COLO668 (cell line): ENCODE results near the gene SEL1L3.
A peak's percentile ranks its signal among the peaks of the same experiment; 100 is the strongest.

Experiments used
- DNase-seq: peaks from one replicate; lab custom pipeline; 2025; ENCODE audit not compliant: unreplicated experiment; lab: John Stamatoyannopoulos, UW

Gene SEL1L3

GRCh38 chr4:25857403-25857802 is 5.4 kb downstream of the SEL1L3 start:
- no peak for DNase-seq

GRCh38 chr4:25856756-25857155 is 6.0 kb downstream of the SEL1L3 start:
- no peak for DNase-seq

GRCh38 chr4:25852103-25852502 is 10.7 kb downstream of the SEL1L3 start:
- no peak for DNase-seq

GRCh38 chr4:25847329-25847728 is 15.5 kb downstream of the SEL1L3 start:
- DNase-seq, result no peak

GRCh38 chr4:25845841-25846653 is 16.7 kb downstream of the SEL1L3 start:
- DNase-seq, result no peak

- DNase-seq, result no peak
These were observed 17.7 kb downstream of the SEL1L3 start for GRCh38 chr4:25844961-25845712.

- no peak for DNase-seq
These were observed 19.3 kb downstream of the SEL1L3 start for GRCh38 chr4:25843340-25844097.

- no peak for DNase-seq
These were observed 20.5 kb downstream of the SEL1L3 start for GRCh38 chr4:25842229-25842845.

GRCh38 chr4:25839687-25840086 is 23.1 kb downstream of the SEL1L3 start:
- DNase-seq, result no peak

- no peak for DNase-seq
These were observed 23.6 kb downstream of the SEL1L3 start for GRCh38 chr4:25839233-25839632.

GRCh38 chr4:25838526-25838925 is 24.3 kb downstream of the SEL1L3 start:
- DNase-seq, result no peak

GRCh38 chr4:25837107-25837506 is 25.7 kb downstream of the SEL1L3 start:
- no peak for DNase-seq

- DNase-seq, result no peak
These were observed 27.4 kb downstream of the SEL1L3 start for GRCh38 chr4:25835384-25835783.

GRCh38 chr4:25834411-25835107 is 28.2 kb downstream of the SEL1L3 start:
- DNase-seq, result no peak

GRCh38 chr4:25830548-25830947 is 32.2 kb downstream of the SEL1L3 start:
- no peak for DNase-seq

GRCh38 chr4:25827897-25828296 is 34.9 kb downstream of the SEL1L3 start:
- no peak for DNase-seq

- DNase-seq, result no peak
These were observed 35.4 kb downstream of the SEL1L3 start for GRCh38 chr4:25827373-25827772.

- no peak for DNase-seq
These were observed 36.6 kb downstream of the SEL1L3 start for GRCh38 chr4:25826074-25826752.

- peak; percentile 66 for DNase-seq
These were observed 39.2 kb downstream of the SEL1L3 start for GRCh38 chr4:25823632-25824031.

GRCh38 chr4:25821899-25822298 is 40.9 kb downstream of the SEL1L3 start:
- no peak for DNase-seq
